HG02623 (cell line): ENCODE results near the gene SUMO4.

Experiments used
- ATAC-seq: cut with Tn5 transposase; IDR thresholded peaks from one replicate; pipeline ENCODE4 v1.9.1; 2021; ENCODE audit warnings: moderate library complexity; ENCODE audit not compliant: unreplicated experiment

The SUMO4 gene

GRCh38 chr6:149389509-149390297, 10.4 kb upstream of the SUMO4 start:
- no peak for ATAC-seq

GRCh38 chr6:149392093-149392492, 8.0 kb upstream of the SUMO4 start:
- no peak for ATAC-seq

GRCh38 chr6:149392535-149392934, 7.5 kb upstream of the SUMO4 start:
- ATAC-seq = no peak

- ATAC-seq = no peak
Measured at GRCh38 chr6:149393002-149393679, 6.9 kb upstream of the SUMO4 start.

- no peak for ATAC-seq
Measured at GRCh38 chr6:149395185-149395584, 4.9 kb upstream of the SUMO4 start.

- no peak for ATAC-seq
Measured at GRCh38 chr6:149397384-149397783, 2.7 kb upstream of the SUMO4 start.

DNA sequence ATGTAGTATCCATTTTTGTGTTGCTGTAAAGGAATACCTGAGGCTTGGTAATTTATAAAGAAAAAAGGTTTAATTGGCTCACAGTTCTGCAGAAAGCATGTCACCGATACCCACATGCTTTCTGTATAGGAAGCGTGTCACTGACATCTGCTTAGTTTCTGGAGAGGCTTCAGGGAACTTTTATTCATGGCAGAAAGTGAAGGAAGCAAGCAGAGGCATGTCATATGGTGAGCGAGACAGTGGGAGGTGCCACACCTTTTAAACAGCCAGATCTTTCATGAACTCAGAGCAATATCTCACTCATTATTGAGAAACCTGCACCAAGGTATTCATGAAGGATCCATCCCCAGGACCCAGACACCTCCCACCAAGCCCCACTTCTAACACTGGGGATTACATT, 3.5 kb downstream of the SUMO4 start:
- no peak for ATAC-seq

DNA sequence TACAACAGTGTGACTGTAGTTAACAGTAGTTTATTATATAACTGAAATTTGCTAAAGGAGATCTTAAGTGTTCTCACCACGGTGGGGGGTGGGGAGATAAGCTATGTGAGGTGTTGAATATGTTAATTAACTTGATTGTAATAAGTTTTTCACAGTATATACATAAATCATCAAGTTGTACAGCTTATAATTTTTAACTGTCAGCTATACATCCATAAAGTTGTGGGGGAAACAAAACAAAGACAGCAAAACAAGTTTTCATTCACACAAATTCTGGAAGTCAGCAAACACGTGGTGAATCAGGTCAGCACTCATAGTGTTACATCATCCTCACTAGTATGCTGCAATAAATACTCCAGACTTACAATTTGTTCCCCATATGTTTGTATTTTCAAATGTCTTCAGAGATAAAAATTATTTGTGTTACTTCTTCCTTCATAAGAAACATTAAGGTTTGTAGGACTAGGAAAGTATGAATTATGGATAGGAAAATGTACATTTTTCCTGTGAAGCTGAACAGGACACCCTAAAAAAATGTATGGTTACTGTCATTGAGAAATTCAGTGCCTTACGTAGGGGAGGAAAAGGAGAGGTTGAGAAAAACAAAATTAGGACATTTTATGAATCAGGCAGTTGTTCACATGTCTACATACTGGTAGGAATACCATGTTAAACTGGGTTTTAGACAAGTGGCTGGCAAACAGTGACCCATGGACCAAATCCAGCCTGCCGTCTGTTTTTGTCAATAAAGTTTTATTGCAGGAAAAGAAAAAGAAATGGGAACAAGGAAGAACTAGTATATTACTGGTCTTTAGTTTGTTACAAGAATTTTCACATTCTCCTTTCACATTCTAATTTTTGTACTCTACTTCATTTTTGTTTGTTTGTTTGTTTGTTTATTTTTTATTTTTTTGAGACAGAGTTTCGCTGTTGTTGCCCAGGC, 6.0 kb downstream of the SUMO4 start:
- ATAC-seq = no peak

GRCh38 chr6:149409617-149410016, 9.6 kb downstream of the SUMO4 start:
- no peak for ATAC-seq

GRCh38 chr6:149410557-149410956, 10.5 kb downstream of the SUMO4 start:
- no peak for ATAC-seq

- ATAC-seq = no peak
Measured at GRCh38 chr6:149414009-149414408, 13.9 kb downstream of the SUMO4 start.

- ATAC-seq = no peak
Measured at GRCh38 chr6:149414821-149415220, 14.8 kb downstream of the SUMO4 start.

GRCh38 chr6:149419696-149420404, 19.8 kb downstream of the SUMO4 start:
- ATAC-seq = no peak

- no peak for ATAC-seq
Measured at GRCh38 chr6:149421132-149421531, 21.1 kb downstream of the SUMO4 start.

GRCh38 chr6:149422581-149422980, 22.5 kb downstream of the SUMO4 start:
- no peak for ATAC-seq

- no peak for ATAC-seq
Measured at GRCh38 chr6:149423964-149424440, 23.9 kb downstream of the SUMO4 start.

DNA sequence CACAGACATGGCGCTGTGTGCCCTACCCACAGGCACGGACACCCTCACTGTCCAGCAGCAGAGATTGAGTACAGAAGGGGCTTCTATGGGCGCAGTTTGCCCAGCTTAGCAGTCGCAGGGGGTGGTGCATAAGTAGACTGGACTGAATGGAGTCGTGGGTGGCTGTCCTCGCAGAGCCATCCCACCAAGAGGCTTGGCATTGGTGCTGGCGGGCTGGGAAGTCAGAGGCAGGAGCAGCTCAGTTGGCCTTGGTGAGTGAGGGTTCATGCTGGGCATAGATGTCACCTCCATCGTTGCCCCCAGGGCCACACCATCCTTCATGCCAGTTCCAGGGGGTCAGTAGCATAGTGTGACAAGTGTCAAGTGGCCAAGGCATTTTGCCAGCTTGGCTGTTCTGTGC, 25.2 kb downstream of the SUMO4 start:
- no peak for ATAC-seq

DNA sequence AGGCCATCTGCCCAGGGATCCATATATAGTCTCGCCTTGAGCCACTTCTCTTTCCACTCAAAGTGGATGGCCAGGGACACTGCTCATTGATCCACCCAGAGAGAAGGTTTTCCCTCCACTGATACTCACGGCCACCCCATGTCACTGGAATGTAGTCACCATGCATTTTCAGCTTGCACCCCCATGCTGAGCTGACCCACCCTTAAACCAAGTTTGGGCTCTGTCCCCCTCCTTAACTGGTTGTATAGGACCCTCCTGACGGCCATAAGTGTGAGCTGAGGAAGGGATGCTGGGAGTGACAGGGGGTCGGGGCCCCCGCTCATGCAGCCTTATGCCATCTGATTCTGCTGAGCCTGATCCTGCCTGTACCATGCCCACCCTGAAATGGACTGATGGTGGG, 25.7 kb downstream of the SUMO4 start:
- ATAC-seq = no peak

DNA sequence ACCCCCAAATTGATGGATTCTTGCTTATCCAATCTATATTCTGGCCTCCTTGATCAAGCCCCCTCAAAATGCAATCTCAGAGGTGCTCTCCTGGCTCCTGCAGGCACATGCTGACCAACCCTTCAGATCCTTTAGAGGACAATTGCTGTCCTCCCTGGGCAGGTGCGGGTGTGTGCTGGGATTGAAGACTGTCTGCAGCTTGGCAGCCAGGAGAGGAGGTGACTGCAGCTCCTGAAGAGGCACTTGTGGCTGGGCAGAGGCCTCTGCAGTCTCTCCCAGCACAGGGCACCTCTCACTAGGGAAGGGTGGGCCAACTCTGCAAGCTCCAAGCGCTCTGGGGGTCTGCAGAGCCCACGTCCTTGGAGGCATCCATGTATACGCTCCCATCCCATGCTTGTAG, 28.5 kb downstream of the SUMO4 start:
- ATAC-seq = no peak

DNA sequence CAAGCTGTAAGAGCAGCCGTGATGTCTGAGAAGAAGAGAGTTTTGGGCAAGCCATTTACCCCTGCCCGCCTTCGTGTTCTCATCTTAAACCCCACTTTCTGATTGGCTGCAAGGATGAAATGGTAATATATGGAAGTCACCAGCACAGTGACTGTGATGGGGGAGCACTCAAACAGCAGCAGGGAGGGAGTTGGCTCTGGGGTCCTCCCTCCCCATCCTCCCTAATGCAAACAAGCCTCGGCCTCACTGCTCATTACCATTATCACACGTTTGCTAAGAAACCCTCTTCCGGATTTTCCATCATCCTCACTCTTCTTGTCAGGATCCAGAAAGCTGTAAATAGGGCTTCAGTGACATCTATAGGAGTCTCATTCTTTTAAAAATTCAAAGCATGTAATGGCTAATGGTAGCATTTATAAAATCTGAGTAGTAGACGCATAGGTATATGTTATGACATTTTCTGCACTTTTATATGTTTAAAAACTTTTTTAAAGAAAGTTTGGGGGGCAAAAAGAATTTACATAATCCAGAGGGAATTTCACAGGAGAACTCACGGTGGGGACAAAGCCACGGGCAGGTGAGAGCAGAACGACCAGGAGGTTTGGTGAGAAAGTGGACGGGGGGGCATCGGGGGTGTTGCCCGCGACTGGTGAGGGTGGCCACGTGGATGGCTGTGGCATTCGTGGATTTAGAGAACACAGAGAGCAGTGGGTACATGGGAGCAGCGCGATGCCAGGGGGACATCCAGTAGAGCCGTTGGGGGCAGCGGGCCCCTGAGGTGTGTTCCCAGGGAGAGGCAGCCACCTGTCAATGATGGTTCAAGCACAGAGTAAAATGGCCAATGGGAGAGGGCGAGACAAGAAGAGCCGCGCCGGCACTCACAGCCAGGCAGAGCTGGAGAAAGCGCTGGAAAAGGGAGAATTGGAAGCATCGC, 29.6 kb downstream of the SUMO4 start:
- ATAC-seq = no peak
